Glutamatergic neuron (in vitro differentiated cells): ENCODE results near the gene KCNJ5. TPM values are rescaled to one million over a fixed set of nuclear protein-coding genes. Genes with fewer than 3 reads are reported as not detected.

Experiments used
- DNase-seq: peaks from one replicate; pipeline ENCODE4 v3.0.0; 2022
- H3K27ac Mint-ChIP-seq: one replicate; pipeline ENCODE4 v1.8.0; 2020; ENCODE audit warnings: mild to moderate bottlenecking, mixed read lengths, inconsistent platforms; ENCODE audit not compliant: unreplicated experiment
- H3K27me3 Mint-ChIP-seq: one replicate; pipeline ENCODE4 v1.8.0; 2020; ENCODE audit warnings: mild to moderate bottlenecking, moderate library complexity, mixed read lengths, inconsistent platforms; ENCODE audit not compliant: unreplicated experiment
- H3K36me3 Mint-ChIP-seq: one replicate; pipeline ENCODE4 v1.8.0; 2020; ENCODE audit warnings: mild to moderate bottlenecking, mixed read lengths, inconsistent platforms; ENCODE audit not compliant: unreplicated experiment
- H3K4me1 Mint-ChIP-seq: one replicate; pipeline ENCODE4 v1.8.0; 2020; ENCODE audit warnings: mild to moderate bottlenecking, low read depth, mixed read lengths, inconsistent platforms; ENCODE audit not compliant: unreplicated experiment
- H3K4me3 Mint-ChIP-seq: one replicate; pipeline ENCODE4 v1.8.0; 2020; ENCODE audit warnings: mild to moderate bottlenecking, mixed read lengths, inconsistent platforms; ENCODE audit not compliant: unreplicated experiment
- H3K9me3 Mint-ChIP-seq: one replicate; pipeline ENCODE4 v1.8.0; 2020; ENCODE audit warnings: mild to moderate bottlenecking, moderate library complexity, mixed read lengths, inconsistent platforms; ENCODE audit not compliant: unreplicated experiment
- CTCF ChIP-seq: fragments of 200-600 bp; sonication (generic); IDR thresholded peaks from one replicate; pipeline ENCODE4 v1.5.0; 2021; ENCODE audit not compliant: partially characterized antibody, unreplicated experiment
- total RNA-seq: library from RNA; stranded (reverse); fragmentation: NEBNext Ultra II Directional; extraction: Animal tissue kit (Norgen Biotek cat#: 25700); gene quantifications from one replicate; pipeline ENCODE4 v1.2.1, GENCODE V29; 2021; ENCODE audit not compliant: unreplicated experiment

The KCNJ5 gene
- total RNA-seq, 1 donor from 2014 or later: 0.34 TPM

GRCh38 chr11:128940156-128940555, 49.0 kb downstream of the KCNJ5 start:
- H3K36me3 Mint-ChIP-seq: no peaks in the 10 kb centered on the region
- H3K27ac Mint-ChIP-seq: no peak overlapping the region
- DNase-seq: no peak
- TF ChIP-seq CTCF: no peak
- no peaks in the 10 kb centered on the region for H3K9me3 Mint-ChIP-seq
- no peak overlapping the region for H3K4me3 Mint-ChIP-seq
- H3K27me3 Mint-ChIP-seq: peaks cover 5% of the 10 kb centered on the region
- peaks cover 34% of the 10 kb centered on the region for H3K4me1 Mint-ChIP-seq

GRCh38 chr11:128940603-128941002, 49.4 kb downstream of the KCNJ5 start:
- Mint-ChIP-seq H3K36me3 (no peaks in the 10 kb centered on the region), H3K4me1 (peaks cover 34% of the 10 kb centered on the region), H3K4me3 (no peak overlapping the region), H3K9me3 (no peaks in the 10 kb centered on the region), H3K27me3 (peaks cover 5% of the 10 kb centered on the region), H3K27ac (no peak overlapping the region)
- no peak for TF ChIP-seq CTCF
- DNase-seq: no peak

- Mint-ChIP-seq H3K27me3 (peaks cover 5% of the 10 kb centered on the region), H3K27ac (no peak overlapping the region), H3K4me3 (no peak overlapping the region), H3K4me1 (peaks cover 34% of the 10 kb centered on the region), H3K9me3 (no peaks in the 10 kb centered on the region), H3K36me3 (no peaks in the 10 kb centered on the region)
- no peak for TF ChIP-seq CTCF
- DNase-seq: no peak
These were observed 50.0 kb downstream of the KCNJ5 start for GRCh38 chr11:128941110-128941509.

- TF ChIP-seq CTCF: no peak
- Mint-ChIP-seq H3K36me3 (no peaks in the 10 kb centered on the region), H3K4me3 (no peak overlapping the region), H3K27ac (no peak overlapping the region), H3K9me3 (no peaks in the 10 kb centered on the region), H3K27me3 (peaks cover 5% of the 10 kb centered on the region), H3K4me1 (peaks cover 31% of the 10 kb centered on the region)
- no peak for DNase-seq
These were observed 50.6 kb downstream of the KCNJ5 start for GRCh38 chr11:128941573-128942271.

GRCh38 chr11:128942272-128942612, 51.1 kb downstream of the KCNJ5 start:
- Mint-ChIP-seq H3K4me3 (no peak overlapping the region), H3K9me3 (no peaks in the 10 kb centered on the region), H3K27ac (no peak overlapping the region), H3K27me3 (peaks cover 5% of the 10 kb centered on the region), H3K36me3 (no peaks in the 10 kb centered on the region), H3K4me1 (peaks cover 27% of the 10 kb centered on the region)
- no peak for TF ChIP-seq CTCF
- DNase-seq: no peak
